Measurements from ENCODE around the gene HSP90AB1.

- no peak for TF ChIP-seq REST (IDR thresholded peaks at IDR 0.05)
- no peak for TF ChIP-seq MAZ (IDR thresholded peaks at IDR 0.05; ENCODE audit: borderline replicate concordance, low read depth, low read length)
- no peak for TF ChIP-seq GATA3 (IDR thresholded peaks at IDR 0.05; ENCODE audit: borderline replicate concordance)
- no peak for TF ChIP-seq MAX (IDR thresholded peaks at IDR 0.05)
- peak; percentile 76 for TF ChIP-seq CTCF (IDR thresholded peaks at IDR 0.05)
- no peak for TF ChIP-seq BCL3 (IDR thresholded peaks at IDR 0.05)
- TF ChIP-seq POLR2AphosphoS2 (conservative IDR thresholded peaks at IDR 0.05; ENCODE audit: low read length), result no peak
- peak; percentile 75 to 88 for TF ChIP-seq RAD21 (conservative IDR thresholded peaks at IDR 0.05 in 1 of 2, IDR thresholded peaks at IDR 0.05 in 1 of 2)
- no peak for TF ChIP-seq POLR2A (IDR thresholded peaks at IDR 0.05; ENCODE audit: low read length)
- TF ChIP-seq HMGXB4 (CRISPR knock-in tag; IDR thresholded peaks at IDR 0.05; ENCODE audit: borderline replicate concordance), result no peak
- no peak for TF ChIP-seq PHF8 (IDR thresholded peaks at IDR 0.05; ENCODE audit: borderline replicate concordance, low read depth)
- no peak for TF ChIP-seq KDM5A (IDR thresholded peaks at IDR 0.05)
Measured at GRCh38 chr6:44268095-44268628, 21.3 kb downstream of the HSP90AB1 start.

Data from A549 (cell line).